HepG2 (cell line): ENCODE measurements around the gene FMR1.

Experiments
- GABPA ChIP-seq, 2 experiments: IDR thresholded peaks; 2 replicates each; pipeline ENCODE4 v1.6.1; 2011 to 2016; ENCODE audit warnings: low read depth in 2 of 2, low read length in 1 of 2, missing biosample characterization in 1 of 2, missing genetic modification characterization in 1 of 2
- HOXA3 ChIP-seq: sonication (generic); formaldehyde crosslinking; IDR thresholded peaks from 2 replicates; pipeline ENCODE4 v1.5.0; 2020; ENCODE audit warnings: missing genetic modification reagents
- JUND ChIP-seq: sonication (generic); formaldehyde crosslinking; IDR thresholded peaks from 2 replicates; pipeline ENCODE4 v1.8.0; 2022; ENCODE audit warnings: mild to moderate bottlenecking, missing genetic modification reagents
- KLF11 ChIP-seq: IDR thresholded peaks from 2 replicates; pipeline ENCODE4 v1.6.1; 2016; ENCODE audit warnings: missing compliant biosample characterization
- MTF1 ChIP-seq: sonication (generic); formaldehyde crosslinking; IDR thresholded peaks from 2 replicates; pipeline ENCODE4 v1.5.0; 2020; ENCODE audit warnings: missing genetic modification reagents
- POLR2AphosphoS5 ChIP-seq: IDR thresholded peaks from 2 replicates; pipeline ENCODE4 v1.6.1; 2012; ENCODE audit warnings: low read depth, low read length
- RAD51 ChIP-seq: fragments of 450-650 bp; IDR thresholded peaks from 2 replicates; pipeline ENCODE4 v1.6.1; 2016; ENCODE audit warnings: borderline replicate concordance
- SIN3A ChIP-seq: IDR thresholded peaks from 2 replicates; pipeline ENCODE4 v1.6.1; 2011; ENCODE audit warnings: low read depth, mild to moderate bottlenecking, control low read depth, low read length, borderline replicate concordance
- TAF15 ChIP-seq: fragments of 200-400 bp; formaldehyde crosslinking; IDR thresholded peaks from one replicate; pipeline ENCODE4 v1.6.1; 2018; ENCODE audit warnings: mild to moderate bottlenecking, low read depth, low read length; ENCODE audit not compliant: poor library complexity, severe bottlenecking
- ZNF10 ChIP-seq: sonication (generic); formaldehyde crosslinking; IDR thresholded peaks from 2 replicates; pipeline ENCODE4 v1.4.0; 2020; ENCODE audit warnings: mild to moderate bottlenecking, low read depth, missing genetic modification reagents, borderline replicate concordance
- ZNF326 ChIP-seq: sonication (generic); formaldehyde crosslinking; IDR thresholded peaks from 2 replicates; pipeline ENCODE4 v1.4.0; 2020; ENCODE audit warnings: missing genetic modification reagents, borderline replicate concordance
- TF ChIP-seq, protein P1 (sequence below): sonication (generic); formaldehyde crosslinking; IDR thresholded peaks from 2 replicates; pipeline ENCODE4 v1.4.0; 2020; ENCODE audit warnings: missing genetic modification reagents, borderline replicate concordance
- TF ChIP-seq, protein P2 (sequence below): sonication (generic); formaldehyde crosslinking; IDR thresholded peaks from 2 replicates; pipeline ENCODE4 v1.4.0; 2020; ENCODE audit warnings: missing genetic modification reagents

GRCh38 chrX:147912093-147912801 lies 528 bp downstream of the FMR1 start:
- TF ChIP-seq SIN3A: no peak
- no peak for TF ChIP-seq ZNF10 (CRISPR knock-in tag)
- no peak for TF ChIP-seq KLF11 (CRISPR knock-in tag)
- no peak for TF ChIP-seq HOXA3 (CRISPR knock-in tag)
- no peak for TF ChIP-seq MTF1 (CRISPR knock-in tag)
- TF ChIP-seq, protein P1, sequence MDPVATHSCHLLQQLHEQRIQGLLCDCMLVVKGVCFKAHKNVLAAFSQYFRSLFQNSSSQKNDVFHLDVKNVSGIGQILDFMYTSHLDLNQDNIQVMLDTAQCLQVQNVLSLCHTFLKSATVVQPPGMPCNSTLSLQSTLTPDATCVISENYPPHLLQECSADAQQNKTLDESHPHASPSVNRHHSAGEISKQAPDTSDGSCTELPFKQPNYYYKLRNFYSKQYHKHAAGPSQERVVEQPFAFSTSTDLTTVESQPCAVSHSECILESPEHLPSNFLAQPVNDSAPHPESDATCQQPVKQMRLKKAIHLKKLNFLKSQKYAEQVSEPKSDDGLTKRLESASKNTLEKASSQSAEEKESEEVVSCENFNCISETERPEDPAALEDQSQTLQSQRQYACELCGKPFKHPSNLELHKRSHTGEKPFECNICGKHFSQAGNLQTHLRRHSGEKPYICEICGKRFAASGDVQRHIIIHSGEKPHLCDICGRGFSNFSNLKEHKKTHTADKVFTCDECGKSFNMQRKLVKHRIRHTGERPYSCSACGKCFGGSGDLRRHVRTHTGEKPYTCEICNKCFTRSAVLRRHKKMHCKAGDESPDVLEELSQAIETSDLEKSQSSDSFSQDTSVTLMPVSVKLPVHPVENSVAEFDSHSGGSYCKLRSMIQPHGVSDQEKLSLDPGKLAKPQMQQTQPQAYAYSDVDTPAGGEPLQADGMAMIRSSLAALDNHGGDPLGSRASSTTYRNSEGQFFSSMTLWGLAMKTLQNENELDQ (CRISPR knock-in tag): no peak
- TF ChIP-seq JUND (CRISPR knock-in tag): no peak
- TF ChIP-seq GABPA (IDR thresholded peaks at IDR 0.05; ENCODE audit: low read depth, low read length): no peak
- no peak for TF ChIP-seq GABPA (CRISPR knock-in tag; IDR thresholded peaks at IDR 0.05; ENCODE audit: low read depth)
- TF ChIP-seq RAD51: no peak
- TF ChIP-seq, protein P2, sequence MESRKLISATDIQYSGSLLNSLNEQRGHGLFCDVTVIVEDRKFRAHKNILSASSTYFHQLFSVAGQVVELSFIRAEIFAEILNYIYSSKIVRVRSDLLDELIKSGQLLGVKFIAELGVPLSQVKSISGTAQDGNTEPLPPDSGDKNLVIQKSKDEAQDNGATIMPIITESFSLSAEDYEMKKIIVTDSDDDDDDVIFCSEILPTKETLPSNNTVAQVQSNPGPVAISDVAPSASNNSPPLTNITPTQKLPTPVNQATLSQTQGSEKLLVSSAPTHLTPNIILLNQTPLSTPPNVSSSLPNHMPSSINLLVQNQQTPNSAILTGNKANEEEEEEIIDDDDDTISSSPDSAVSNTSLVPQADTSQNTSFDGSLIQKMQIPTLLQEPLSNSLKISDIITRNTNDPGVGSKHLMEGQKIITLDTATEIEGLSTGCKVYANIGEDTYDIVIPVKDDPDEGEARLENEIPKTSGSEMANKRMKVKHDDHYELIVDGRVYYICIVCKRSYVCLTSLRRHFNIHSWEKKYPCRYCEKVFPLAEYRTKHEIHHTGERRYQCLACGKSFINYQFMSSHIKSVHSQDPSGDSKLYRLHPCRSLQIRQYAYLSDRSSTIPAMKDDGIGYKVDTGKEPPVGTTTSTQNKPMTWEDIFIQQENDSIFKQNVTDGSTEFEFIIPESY (CRISPR knock-in tag): no peak
- no peak for TF ChIP-seq POLR2AphosphoS5
- no peak for TF ChIP-seq TAF15
- no peak for TF ChIP-seq ZNF326 (CRISPR knock-in tag)
